ENCODE data around the gene CDH16. TPM values are rescaled to one million over a fixed set of nuclear protein-coding genes. Genes with fewer than 3 reads are reported as not detected.

CDH16 gene
- total RNA-seq, 1 donor from 2014 or later = 1.8 TPM

- no peak for DNase-seq (ENCODE audit: low read depth)
- no peak overlapping the region for H3K4me3 ChIP-seq (ENCODE audit: low read depth, low read length)
- TF ChIP-seq CTCF (IDR thresholded peaks at IDR 0.05; ENCODE audit: insufficient read depth, low read length, severe bottlenecking) = no peak
- FAIRE-seq = no peak
- no peaks in the 10 kb centered on the region for H3K36me3 ChIP-seq (ENCODE audit: control insufficient read depth, insufficient read depth, low read length)
- no peaks in the 10 kb centered on the region for H3K27me3 ChIP-seq (ENCODE audit: control insufficient read depth, insufficient read depth, low read length)
Observed at GRCh38 chr16:66908762-66909559, 9.7 kb downstream of the CDH16 start.

- H3K36me3 ChIP-seq (ENCODE audit: control insufficient read depth, insufficient read depth, low read length) = no peaks in the 10 kb centered on the region
- FAIRE-seq (no peak), DNase-seq (ENCODE audit: low read depth) (no peak)
- no peak overlapping the region for H3K4me3 ChIP-seq (ENCODE audit: low read depth, low read length)
- no peaks in the 10 kb centered on the region for H3K27me3 ChIP-seq (ENCODE audit: control insufficient read depth, insufficient read depth, low read length)
- TF ChIP-seq CTCF (IDR thresholded peaks at IDR 0.05; ENCODE audit: insufficient read depth, low read length, severe bottlenecking) = no peak
Observed at GRCh38 chr16:66908116-66908515, 10.6 kb downstream of the CDH16 start.

- DNase-seq (ENCODE audit: low read depth) (no peak), FAIRE-seq (no peak)
- H3K36me3 ChIP-seq (ENCODE audit: control insufficient read depth, insufficient read depth, low read length) = no peaks in the 10 kb centered on the region
- no peak for TF ChIP-seq CTCF (IDR thresholded peaks at IDR 0.05; ENCODE audit: insufficient read depth, low read length, severe bottlenecking)
- H3K4me3 ChIP-seq (ENCODE audit: low read depth, low read length) = no peak overlapping the region
- H3K27me3 ChIP-seq (ENCODE audit: control insufficient read depth, insufficient read depth, low read length) = no peaks in the 10 kb centered on the region
Observed at GRCh38 chr16:66906916-66907836, 11.5 kb downstream of the CDH16 start.

- Histone ChIP-seq H3K4me3 (ENCODE audit: low read depth, low read length) (no peak overlapping the region), H3K27me3 (ENCODE audit: control insufficient read depth, insufficient read depth, low read length) (no peaks in the 10 kb centered on the region), H3K36me3 (ENCODE audit: control insufficient read depth, insufficient read depth, low read length) (no peaks in the 10 kb centered on the region)
- TF ChIP-seq CTCF (IDR thresholded peaks at IDR 0.05; ENCODE audit: insufficient read depth, low read length, severe bottlenecking) = no peak
- DNase-seq (ENCODE audit: low read depth) (peak; percentile 61), FAIRE-seq (peak; percentile 70)
Observed at GRCh38 chr16:66905633-66906539, 12.8 kb downstream of the CDH16 start.

GRCh38 chr16:66904846-66905632 is 13.6 kb downstream of the CDH16 start:
- FAIRE-seq (no peak), DNase-seq (ENCODE audit: low read depth) (peak; percentile 57)
- TF ChIP-seq CTCF (IDR thresholded peaks at IDR 0.05; ENCODE audit: insufficient read depth, low read length, severe bottlenecking) = no peak
- no peak overlapping the region for H3K4me3 ChIP-seq (ENCODE audit: low read depth, low read length)
- no peaks in the 10 kb centered on the region for H3K36me3 ChIP-seq (ENCODE audit: control insufficient read depth, insufficient read depth, low read length)
- no peaks in the 10 kb centered on the region for H3K27me3 ChIP-seq (ENCODE audit: control insufficient read depth, insufficient read depth, low read length)

All from bronchial epithelial cell (primary cell).